Thyroid gland (tissue), 4 donors: ENCODE results near the gene KCNH6. TPM values are rescaled to one million over a fixed set of nuclear protein-coding genes. Genes with fewer than 3 reads are reported as not detected.

ENCODE experiments used
- DNase-seq, 2 donors: peaks; one replicate each; pipeline ENCODE4 v3.0.0-alpha.2; 2019
- H3K27ac ChIP-seq, 3 donors: fragments of 200-600 bp; sonication (generic); 1 replicate in 2 of 3; 2 replicates in 1 of 3; pipeline ENCODE4 v1.5.1; 2016 to 2019; ENCODE audit warnings: mild to moderate bottlenecking in 1 of 3, moderate library complexity in 1 of 3
- H3K27me3 ChIP-seq: fragments of 200-600 bp; sonication (generic); one replicate; pipeline ENCODE4 v1.5.1; 2019
- H3K36me3 ChIP-seq, 2 donors: fragments of 200-600 bp; sonication (generic); one replicate each; pipeline ENCODE4 v1.5.1; 2016 to 2019
- H3K4me1 ChIP-seq, 2 donors: fragments of 200-600 bp; sonication (generic); one replicate each; pipeline ENCODE4 v1.5.1; 2017 to 2019
- H3K4me3 ChIP-seq, 3 donors: fragments of 200-600 bp; sonication (generic); replicated peaks in 1 of 3; 1 replicate in 2 of 3; 2 replicates in 1 of 3; pipeline ENCODE4 v1.5.1; 2016; ENCODE audit warnings: mild to moderate bottlenecking in 1 of 3
- H3K9me3 ChIP-seq: fragments of 200-600 bp; sonication (generic); one replicate; pipeline ENCODE4 v1.5.1; 2017
- CTCF ChIP-seq, 6 experiments: fragments of 200-600 bp in 3 of 6; fragments of 450-650 bp in 3 of 6; sonication (generic) in 3 of 6; IDR thresholded peaks; one replicate each; pipeline ENCODE4 v1.5.1; 2016 to 2019; ENCODE audit warnings: antibody characterized with exemption in 6 of 6, mild to moderate bottlenecking in 2 of 6, inconsistent platforms in 1 of 6, moderate library complexity in 1 of 6
- POLR2A ChIP-seq, 2 donors: fragments of 450-650 bp; IDR thresholded peaks; one replicate each; pipeline ENCODE4 v1.6.1; 2017; ENCODE audit warnings: antibody characterized with exemption in 2 of 2, mild to moderate bottlenecking in 2 of 2, moderate library complexity in 1 of 2
- WGBS, 2 donors: methylation state at CpG; one replicate each; pipeline ENCODE4 v1.1.5; 2017; 5-methylcytosine and 5-hydroxymethylcytosine counted together
- intact Hi-C: fragments of 100-400 bp; cut with DNase I; formaldehyde crosslinking; loops from one replicate; pipeline ENCODE4 v1.15.1; 2023
- total RNA-seq, 4 donors: library from RNA; depleted of rRNA; stranded (reverse); fragments of >200 nt; gene quantifications; one replicate each; pipeline ENCODE4 v1.2.3, GENCODE V29; 2016

Gene KCNH6
- total RNA-seq, 4 donors from 2014 or later, result 0.67 TPM; not detected in 3

GRCh38 chr17:63530557-63531021 is 7.4 kb downstream of the KCNH6 start:
- Histone ChIP-seq H3K27me3 (no peaks in the 10 kb centered on the region), H3K9me3 (no peaks in the 10 kb centered on the region), H3K36me3 (no peaks in the 10 kb centered on the region), H3K4me1 (no peaks in the 10 kb centered on the region), H3K27ac (no peak overlapping the region), H3K4me3 (no peak overlapping the region)
- DNase-seq, result no peak
- no peak for TF ChIP-seq CTCF (IDR thresholded peaks at IDR 0.05)
- TF ChIP-seq POLR2A (IDR thresholded peaks at IDR 0.05), result no peak
- 88 to 100% methylated on average over 1 to 3 of the region's 3 CpGs for WGBS, 2 donors
- intact Hi-C loops, result no loop called here

DNA sequence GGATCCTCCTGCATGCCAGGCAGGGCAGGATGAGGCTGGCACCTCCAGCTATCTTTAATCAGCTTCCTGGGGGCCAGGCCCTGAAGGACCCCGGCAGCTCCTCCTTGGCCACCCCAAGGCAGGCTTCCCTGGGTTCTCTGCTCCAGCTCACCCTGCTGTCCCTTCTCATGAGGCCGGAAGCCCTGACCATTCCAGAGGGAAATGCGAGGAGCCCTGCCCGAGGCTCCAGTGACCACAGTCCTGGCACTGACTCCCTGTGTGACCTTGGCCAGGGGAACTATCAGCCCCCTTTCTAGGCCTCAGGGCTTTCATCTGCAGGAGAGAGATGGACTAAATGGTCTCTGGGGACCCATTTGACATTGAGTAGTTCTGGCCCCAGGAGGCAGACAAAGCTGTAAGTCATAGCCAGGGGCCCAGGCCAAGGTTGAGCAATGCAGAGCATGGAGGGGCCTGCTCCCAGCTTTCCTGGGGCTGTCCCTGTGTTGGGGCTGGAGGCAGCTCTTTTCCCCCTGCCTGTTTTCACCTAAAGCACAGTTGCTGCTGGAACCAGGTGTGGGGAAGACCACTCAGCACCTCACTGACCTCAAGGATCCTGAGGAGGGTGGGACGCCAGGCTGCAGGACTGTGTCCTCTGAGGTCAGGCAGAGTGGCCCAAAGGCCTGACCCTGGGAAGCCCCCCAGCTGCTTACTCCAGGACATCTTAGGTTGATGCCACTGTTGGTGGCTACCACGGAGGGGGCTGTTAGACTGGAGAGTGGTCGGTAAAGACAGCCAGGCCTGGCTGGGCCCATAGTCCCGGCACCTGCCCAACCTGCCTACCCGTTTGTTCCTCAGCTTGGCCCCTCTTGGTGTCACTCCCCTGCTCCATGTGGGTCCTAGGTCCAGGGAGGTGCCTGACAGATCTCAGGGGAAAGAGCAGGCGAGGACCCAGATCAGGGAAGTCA is 8.1 kb downstream of the KCNH6 start:
- Histone ChIP-seq H3K4me3 (no peak overlapping the region), H3K4me1 (no peaks in the 10 kb centered on the region), H3K9me3 (no peaks in the 10 kb centered on the region), H3K36me3 (no peaks in the 10 kb centered on the region), H3K27me3 (no peaks in the 10 kb centered on the region), H3K27ac (no peak overlapping the region)
- whole genome bisulfite sequencing, 2 donors, result 91 to 94% methylated on average over 8 to 10 of the region's 10 CpGs
- TF ChIP-seq POLR2A (IDR thresholded peaks at IDR 0.05) (no peak), CTCF (IDR thresholded peaks at IDR 0.05) (no peak)
- DNase-seq, result no peak
- intact Hi-C loops, result no loop called here

DNA sequence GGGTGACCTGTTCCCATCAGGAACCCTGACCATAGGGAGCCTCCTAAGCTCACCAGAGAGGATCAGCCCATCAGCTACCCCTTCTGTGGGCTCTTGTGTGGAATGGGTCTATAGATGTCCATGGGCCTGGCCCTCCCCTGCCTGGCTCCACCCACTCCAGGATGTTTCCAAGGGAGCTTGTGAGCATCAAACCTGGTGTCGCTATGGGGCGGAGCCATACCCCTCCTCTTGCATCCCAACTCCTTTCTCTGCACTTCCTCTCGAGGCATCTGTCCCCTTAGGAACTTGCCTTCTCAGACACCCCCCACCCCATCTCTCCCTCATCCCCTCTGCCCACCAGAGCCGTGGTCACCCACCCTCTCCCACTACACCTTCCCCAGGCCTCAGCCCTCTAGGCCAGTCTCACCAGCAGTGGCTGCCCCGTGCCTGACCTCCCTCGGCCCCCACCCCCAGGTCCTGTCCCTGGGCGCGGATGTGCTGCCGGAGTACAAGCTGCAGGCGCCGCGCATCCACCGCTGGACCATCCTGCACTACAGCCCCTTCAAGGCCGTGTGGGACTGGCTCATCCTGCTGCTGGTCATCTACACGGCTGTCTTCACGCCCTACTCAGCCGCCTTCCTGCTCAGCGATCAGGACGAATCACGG is 10.4 kb downstream of the KCNH6 start:
- intact Hi-C loops, result no loop called here
- H3K27me3 ChIP-seq, result no peaks in the 10 kb centered on the region
- H3K4me1 ChIP-seq, result peaks cover 0 to 5% of the 10 kb centered on the region in 2 donors
- no peaks in the 10 kb centered on the region for H3K36me3 ChIP-seq
- TF ChIP-seq POLR2A (IDR thresholded peaks at IDR 0.05) (no peak), CTCF (IDR thresholded peaks at IDR 0.05) (no peak)
- 83 to 85% methylated on average over 19 to 20 of the region's 20 CpGs for WGBS, 2 donors
- H3K27ac ChIP-seq, result no peak overlapping the region
- no peaks in the 10 kb centered on the region for H3K9me3 ChIP-seq
- no peak for DNase-seq
- H3K4me3 ChIP-seq, result no peak overlapping the region

- Histone ChIP-seq H3K9me3 (no peaks in the 10 kb centered on the region), H3K4me3 (no peak overlapping the region), H3K27me3 (no peaks in the 10 kb centered on the region), H3K27ac (no peak overlapping the region), H3K4me1 (peaks cover 0 to 5% of the 10 kb centered on the region in 2 donors), H3K36me3 (no peaks in the 10 kb centered on the region)
- intact Hi-C loops, result no loop called here
- 93 to 94% methylated on average over 16 to 17 of the region's 17 CpGs for WGBS, 2 donors
- TF ChIP-seq POLR2A (IDR thresholded peaks at IDR 0.05) (no peak), CTCF (IDR thresholded peaks at IDR 0.05) (no peak)
- DNase-seq, result no peak
These were observed 11.0 kb downstream of the KCNH6 start for GRCh38 chr17:63534078-63534570.
